Fibroblast of mammary gland (primary cell): Measurements from ENCODE around the gene FAM168B.
A peak's percentile ranks its signal among the peaks of the same experiment; 100 is the strongest.

Experiments used
- DNase-seq: peaks from one replicate; pipeline ENCODE4 v3.0.0-alpha.2; 2010; ENCODE audit warnings: low read depth
- H3K4me3 ChIP-seq: 2 replicates; pipeline ENCODE4 v1.5.1; 2011; ENCODE audit warnings: low read depth, mild to moderate bottlenecking, low read length, moderate library complexity; ENCODE audit not compliant: control insufficient read depth
- TF ChIP-seq, protein P1 (sequence below): conservative IDR thresholded peaks from 2 replicates; pipeline ENCODE4 v1.5.1; 2011; ENCODE audit warnings: low read depth, low read length, inconsistent platforms; ENCODE audit not compliant: control insufficient read depth, insufficient read depth

Gene FAM168B

DNA sequence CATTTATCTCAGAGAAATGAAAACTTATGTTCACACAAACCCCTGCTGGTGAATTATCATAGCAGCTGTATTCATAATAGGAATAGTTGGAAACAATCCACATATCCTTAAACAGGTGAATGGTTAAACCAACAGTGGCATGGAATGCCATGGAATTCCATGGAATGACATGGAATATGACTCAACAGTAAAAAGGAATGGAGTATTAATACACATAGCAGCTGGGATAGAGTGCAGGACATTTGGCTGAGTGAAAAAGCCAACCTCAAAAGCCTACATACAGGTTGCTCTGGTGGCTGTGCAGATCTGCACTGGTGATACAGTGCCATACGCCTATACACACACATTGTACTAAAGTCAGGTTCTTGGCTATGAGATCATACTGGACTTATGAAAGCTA is 69.5 kb downstream of the FAM168B start:
- TF ChIP-seq, protein P1, sequence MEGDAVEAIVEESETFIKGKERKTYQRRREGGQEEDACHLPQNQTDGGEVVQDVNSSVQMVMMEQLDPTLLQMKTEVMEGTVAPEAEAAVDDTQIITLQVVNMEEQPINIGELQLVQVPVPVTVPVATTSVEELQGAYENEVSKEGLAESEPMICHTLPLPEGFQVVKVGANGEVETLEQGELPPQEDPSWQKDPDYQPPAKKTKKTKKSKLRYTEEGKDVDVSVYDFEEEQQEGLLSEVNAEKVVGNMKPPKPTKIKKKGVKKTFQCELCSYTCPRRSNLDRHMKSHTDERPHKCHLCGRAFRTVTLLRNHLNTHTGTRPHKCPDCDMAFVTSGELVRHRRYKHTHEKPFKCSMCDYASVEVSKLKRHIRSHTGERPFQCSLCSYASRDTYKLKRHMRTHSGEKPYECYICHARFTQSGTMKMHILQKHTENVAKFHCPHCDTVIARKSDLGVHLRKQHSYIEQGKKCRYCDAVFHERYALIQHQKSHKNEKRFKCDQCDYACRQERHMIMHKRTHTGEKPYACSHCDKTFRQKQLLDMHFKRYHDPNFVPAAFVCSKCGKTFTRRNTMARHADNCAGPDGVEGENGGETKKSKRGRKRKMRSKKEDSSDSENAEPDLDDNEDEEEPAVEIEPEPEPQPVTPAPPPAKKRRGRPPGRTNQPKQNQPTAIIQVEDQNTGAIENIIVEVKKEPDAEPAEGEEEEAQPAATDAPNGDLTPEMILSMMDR = no peak
- no peak overlapping the region for H3K4me3 ChIP-seq

DNA sequence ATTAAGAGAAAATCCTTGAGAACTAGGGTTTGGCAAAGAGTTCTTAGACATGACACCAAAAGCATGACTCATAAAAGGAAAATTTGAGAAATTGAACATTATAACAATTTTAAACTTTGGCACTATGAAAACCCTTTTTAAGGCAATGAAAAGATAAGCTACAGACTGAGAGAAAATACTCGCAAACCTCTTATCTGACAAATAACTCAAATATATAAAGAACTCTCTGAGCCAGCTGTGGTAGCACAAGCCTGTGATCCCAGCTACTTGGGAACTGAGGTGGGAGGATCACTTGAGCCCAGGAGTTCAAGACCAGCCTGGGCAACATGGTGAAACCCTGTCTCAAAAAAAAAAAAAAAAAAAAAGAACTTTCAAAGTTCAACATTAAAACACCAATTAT is 70.5 kb downstream of the FAM168B start:
- DNase-seq = no peak
- H3K4me3 ChIP-seq = no peak overlapping the region
- TF ChIP-seq, protein P1 = no peak

More for the DNA sequence above, 69.5 kb downstream of the FAM168B start:
- no peak for DNase-seq

DNA sequence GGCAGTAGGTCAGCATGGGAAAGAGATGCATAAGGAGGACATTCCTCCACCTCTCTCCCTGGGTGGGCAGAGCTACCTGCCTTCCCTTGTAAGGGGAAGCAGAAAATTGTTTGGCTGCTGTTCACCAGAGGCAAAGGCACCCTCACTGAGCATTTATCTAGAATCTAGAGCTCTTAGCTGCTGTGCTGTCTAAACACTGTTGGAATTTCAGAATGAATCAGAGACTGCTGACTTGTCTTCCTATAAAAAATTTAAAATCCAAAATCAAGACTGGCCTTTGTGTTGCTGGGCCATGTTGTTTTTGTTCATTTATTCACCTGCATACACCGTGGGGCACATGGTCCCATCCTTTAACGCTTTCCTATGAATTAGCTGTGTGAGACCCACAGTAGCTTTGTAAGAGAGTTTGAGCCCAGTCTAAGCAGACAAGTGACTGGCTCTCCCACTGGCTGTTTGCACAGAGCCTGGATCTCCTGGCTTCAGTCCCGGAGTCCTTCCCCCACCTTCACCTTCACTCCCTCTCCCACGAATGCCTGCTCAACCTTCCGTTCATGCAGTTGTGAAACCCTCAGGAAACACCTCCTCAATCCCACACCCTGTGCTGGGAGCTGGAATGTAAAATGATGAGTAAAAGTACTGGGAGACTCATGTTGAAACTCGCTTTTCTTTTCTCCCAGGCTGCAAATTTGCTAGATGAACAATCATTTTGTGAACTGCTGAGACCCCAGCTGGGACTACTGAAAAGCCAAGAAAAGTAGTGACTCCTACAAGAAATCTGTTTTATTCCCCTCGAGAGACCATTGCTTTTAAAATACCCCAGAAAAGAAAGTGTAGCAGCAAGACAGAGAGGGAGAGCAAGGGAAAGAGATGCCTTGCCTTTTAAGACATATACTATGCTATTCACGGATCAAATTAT is 76.2 kb downstream of the FAM168B start:
- TF ChIP-seq, protein P1 = no peak
- no peak overlapping the region for H3K4me3 ChIP-seq
- peak; percentile 60 for DNase-seq

DNA sequence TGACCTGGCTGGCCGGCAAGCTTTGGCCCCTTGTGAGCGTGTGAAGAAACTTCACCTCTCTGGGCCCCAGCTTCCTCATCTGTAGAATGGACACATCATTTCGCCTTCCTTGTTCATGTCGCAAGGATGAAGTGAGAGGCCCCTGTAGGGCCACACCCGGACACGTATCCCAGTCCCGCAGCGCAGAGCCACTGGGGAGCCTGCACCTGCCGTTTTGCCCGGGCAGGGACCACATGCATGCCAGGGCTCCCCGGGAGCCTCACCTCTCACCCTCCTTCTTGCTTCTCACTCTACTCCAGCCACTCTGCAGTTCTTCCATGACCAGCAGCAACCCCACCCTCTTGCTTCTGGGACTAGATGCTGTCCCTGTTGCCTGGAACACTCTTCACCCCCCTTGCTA is 77.5 kb downstream of the FAM168B start:
- TF ChIP-seq, protein P1 = no peak
- DNase-seq = no peak

DNA sequence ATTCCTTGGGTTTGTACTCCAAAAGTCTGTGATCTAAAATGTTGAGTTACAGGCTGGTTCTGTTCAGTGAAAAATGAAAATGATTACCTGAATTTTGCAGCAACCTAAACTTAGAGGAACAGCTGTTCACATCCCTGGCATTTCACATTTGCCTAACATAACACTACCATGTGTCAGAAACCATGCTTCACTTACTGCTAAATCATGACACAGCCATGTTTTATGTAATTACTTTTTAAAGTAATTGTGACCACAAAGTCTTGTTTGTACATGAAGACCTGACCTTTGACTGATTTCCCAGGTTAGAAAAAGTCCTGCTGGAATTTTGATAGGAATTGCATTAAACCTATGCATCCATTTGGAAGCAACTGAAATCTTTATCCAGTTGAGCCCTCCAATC is 79.1 kb downstream of the FAM168B start:
- no peak overlapping the region for H3K4me3 ChIP-seq
- no peak for DNase-seq
- TF ChIP-seq, protein P1 = no peak

More for the DNA sequence above, 77.5 kb downstream of the FAM168B start:
- H3K4me3 ChIP-seq = no peak overlapping the region

DNA sequence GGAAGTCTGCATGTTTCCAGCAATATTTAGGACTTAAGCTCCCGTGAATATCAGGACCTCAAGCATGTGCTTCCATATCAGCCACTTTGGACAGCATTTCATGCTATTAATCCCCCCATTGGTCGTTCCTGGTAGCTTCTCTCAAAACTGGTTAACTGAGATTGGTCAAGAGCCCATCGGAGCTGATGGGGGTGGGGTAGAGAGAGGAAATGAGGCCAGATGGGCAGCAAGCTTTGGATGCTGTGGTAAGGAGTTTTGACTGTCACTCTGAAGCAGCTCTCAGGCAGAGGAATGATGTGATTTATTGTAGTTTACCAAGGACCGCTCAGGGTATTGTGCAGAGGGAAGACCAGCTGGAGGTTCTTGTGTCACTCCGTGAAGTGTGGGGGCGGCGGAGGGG is 81.8 kb downstream of the FAM168B start:
- no peak for DNase-seq
- H3K4me3 ChIP-seq = no peak overlapping the region
- TF ChIP-seq, protein P1 = no peak
